ENCODE measurements around the gene FAM120B. TPM values are rescaled to one million over a fixed set of nuclear protein-coding genes. Genes with fewer than 3 reads are reported as not detected.

The FAM120B gene
- total RNA-seq, 2 donors from 2014 or later, result 25.1 to 28.5 TPM

GRCh38 chr6:170372380-170373325, 66.1 kb downstream of the FAM120B start:
- H3K27me3 ChIP-seq, result no peaks in the 10 kb centered on the region
- peaks cover 5% of the 10 kb centered on the region for H3K4me1 ChIP-seq
- H3K4me3 ChIP-seq, result no peak overlapping the region
- no peak overlapping the region for H3K27ac ChIP-seq
- H3K9ac ChIP-seq (ENCODE audit: low read depth in 2 of 2, low read length in 2 of 2), result no peak overlapping the region
- no peaks in the 10 kb centered on the region for H3K36me3 ChIP-seq
- intact Hi-C loops (cut with DNase I), result no loop called here
- no peak for DNase-seq
- H3K9me3 ChIP-seq, result no peaks in the 10 kb centered on the region
- TF ChIP-seq CTCF (IDR thresholded peaks at IDR 0.05), result no peak

- Histone ChIP-seq H3K36me3 (no peaks in the 10 kb centered on the region), H3K9me3 (no peaks in the 10 kb centered on the region), H3K27ac (no peak overlapping the region), H3K4me1 (peaks cover 5% of the 10 kb centered on the region), H3K9ac (ENCODE audit: low read depth in 2 of 2, low read length in 2 of 2) (no peak overlapping the region), H3K27me3 (no peaks in the 10 kb centered on the region), H3K4me3 (no peak overlapping the region)
- no peak for TF ChIP-seq CTCF (IDR thresholded peaks at IDR 0.05)
- no peak for DNase-seq
- intact Hi-C loops (cut with DNase I), result no loop called here
Observed at GRCh38 chr6:170374571-170375444, 68.2 kb downstream of the FAM120B start.

- Histone ChIP-seq H3K36me3 (no peaks in the 10 kb centered on the region), H3K27ac (no peak overlapping the region), H3K9ac (ENCODE audit: low read depth in 2 of 2, low read length in 2 of 2) (no peak overlapping the region), H3K27me3 (no peaks in the 10 kb centered on the region), H3K4me1 (no peaks in the 10 kb centered on the region), H3K4me3 (no peak overlapping the region), H3K9me3 (no peaks in the 10 kb centered on the region)
- intact Hi-C loops (cut with DNase I), result no loop called here
- no peak for TF ChIP-seq CTCF (IDR thresholded peaks at IDR 0.05)
- DNase-seq, result no peak
Observed at GRCh38 chr6:170375661-170376060, 69.1 kb downstream of the FAM120B start.

GRCh38 chr6:170376386-170377043, 70.0 kb downstream of the FAM120B start:
- no peaks in the 10 kb centered on the region for H3K9me3 ChIP-seq
- DNase-seq, result no peak
- H3K27ac ChIP-seq, result no peak overlapping the region
- intact Hi-C loops (cut with DNase I), result no loop called here
- TF ChIP-seq CTCF (IDR thresholded peaks at IDR 0.05), result no peak
- no peaks in the 10 kb centered on the region for H3K27me3 ChIP-seq
- H3K36me3 ChIP-seq, result no peaks in the 10 kb centered on the region
- no peaks in the 10 kb centered on the region for H3K4me1 ChIP-seq
- H3K4me3 ChIP-seq, result no peak overlapping the region
- no peak overlapping the region for H3K9ac ChIP-seq (ENCODE audit: low read depth in 2 of 2, low read length in 2 of 2)

- H3K9ac ChIP-seq (ENCODE audit: low read depth in 2 of 2, low read length in 2 of 2), result no peak overlapping the region
- H3K27me3 ChIP-seq, result no peaks in the 10 kb centered on the region
- no peaks in the 10 kb centered on the region for H3K9me3 ChIP-seq
- H3K4me3 ChIP-seq, result no peak overlapping the region
- H3K4me1 ChIP-seq, result no peaks in the 10 kb centered on the region
- TF ChIP-seq CTCF (IDR thresholded peaks at IDR 0.05), result no peak
- H3K36me3 ChIP-seq, result no peaks in the 10 kb centered on the region
- DNase-seq, result no peak
- H3K27ac ChIP-seq, result no peak overlapping the region
- intact Hi-C loops (cut with DNase I), result no loop called here
Observed at GRCh38 chr6:170378502-170378901, 71.9 kb downstream of the FAM120B start.
